IMR-90 (cell line): ENCODE results near the gene CEP290. TPM values are rescaled to one million over a fixed set of nuclear protein-coding genes. Genes with fewer than 3 reads are reported as not detected.
"Not testable (repeated sequence)": the region's sequence is repeated elsewhere in the genome, so short reads cannot be mapped to it uniquely, and the experiment has no call there.

ENCODE experiments used
- ATAC-seq: fragments of 200-7000 bp; cut with Tn5 transposase; 2 replicates; pipeline ENCODE4 v1.9.1; 2020; ENCODE audit warnings: low read depth, mild to moderate bottlenecking, moderate library complexity
- BruUV-seq: library from RNA; stranded (reverse); fragments of 400-500 nt; replicated peaks from 2 replicates; lab custom pipeline; 2021; lab: Mats Ljungman, UMichigan
- CTCF ChIA-PET: fragments of 300-600 bp; formaldehyde crosslinking; extraction: SDS; loops from one replicate; lab custom pipeline; 2021; ENCODE audit warnings: antibody characterized with exemption; lab: Yijun Ruan, JAX
- POLR2A ChIA-PET: fragments of 300-600 bp; sonication (Branson Sonifier 250); formaldehyde crosslinking; loops from one replicate; lab custom pipeline; 2022; ENCODE audit warnings: antibody characterized with exemption; ENCODE audit not compliant: unreplicated experiment; lab: Charles Lee
- DNase-seq: peaks from one replicate; pipeline ENCODE4 v3.0.0; 2013
- H2AFZ ChIP-seq: replicated peaks from 2 replicates; pipeline ENCODE3; 2013; ENCODE audit warnings: low read length, mild to moderate bottlenecking; ENCODE audit not compliant: poor library complexity
- H2AK5ac ChIP-seq: 2 replicates; pipeline ENCODE4 v1.6.1; 2013; ENCODE audit warnings: low read depth, low read length, inconsistent platforms
- H2AK9ac ChIP-seq: replicated peaks from 2 replicates; pipeline ENCODE3; 2013; ENCODE audit warnings: mild to moderate bottlenecking, low read depth, low read length, moderate library complexity; ENCODE audit not compliant: poor library complexity
- H2BK120ac ChIP-seq: 2 replicates; pipeline ENCODE4 v1.6.1; 2013; ENCODE audit warnings: low read depth, low read length, inconsistent platforms
- H2BK15ac ChIP-seq: 3 replicates; pipeline ENCODE4 v1.6.1; 2013; ENCODE audit warnings: low read depth, low read length, inconsistent platforms
- H2BK20ac ChIP-seq: 2 replicates; pipeline ENCODE4 v1.6.1; 2013; ENCODE audit warnings: low read depth, mild to moderate bottlenecking, inconsistent platforms, low read length, moderate library complexity
- H2BK5ac ChIP-seq: 2 replicates; pipeline ENCODE4 v1.6.1; 2013; ENCODE audit warnings: mild to moderate bottlenecking, low read depth, low read length, inconsistent platforms; ENCODE audit not compliant: poor library complexity, severe bottlenecking
- H3K14ac ChIP-seq: replicated peaks from 2 replicates; pipeline ENCODE4 v1.6.1; 2013; ENCODE audit warnings: low read depth, low read length, inconsistent platforms
- H3K18ac ChIP-seq: 2 replicates; pipeline ENCODE4 v1.6.1; 2013; ENCODE audit warnings: low read depth, low read length, control low read depth
- H3K23ac ChIP-seq: 2 replicates; pipeline ENCODE4 v1.6.1; 2013; ENCODE audit warnings: low read depth, low read length, inconsistent platforms
- H3K27ac ChIP-seq: 2 replicates; pipeline ENCODE4 v1.5.1; 2013; ENCODE audit warnings: mild to moderate bottlenecking, control low read depth, low read length; ENCODE audit not compliant: insufficient read depth
- H3K27me3 ChIP-seq: 2 replicates; pipeline ENCODE4 v1.6.1; 2013; ENCODE audit warnings: low read length; ENCODE audit not compliant: control insufficient read depth, insufficient read depth
- H3K36me3 ChIP-seq: 2 replicates; pipeline ENCODE4 v1.6.1; 2013; ENCODE audit warnings: low read length, mixed read lengths; ENCODE audit not compliant: control insufficient read depth, insufficient read depth
- H3K4ac ChIP-seq: 2 replicates; pipeline ENCODE4 v1.6.1; 2013; ENCODE audit warnings: low read depth, low read length, inconsistent platforms
- H3K4me1 ChIP-seq: 2 replicates; pipeline ENCODE4 v1.6.1; 2013; ENCODE audit warnings: low read length, mixed read lengths; ENCODE audit not compliant: control insufficient read depth, insufficient read depth
- H3K4me2 ChIP-seq: 2 replicates; pipeline ENCODE4 v1.6.1; 2013; ENCODE audit warnings: low read depth, mild to moderate bottlenecking, control low read depth, low read length, moderate library complexity
- H3K4me3 ChIP-seq: 2 replicates; pipeline ENCODE4 v1.5.1; 2013; ENCODE audit warnings: low read depth, mild to moderate bottlenecking, control low read depth, low read length, moderate library complexity; ENCODE audit not compliant: insufficient read depth
- H3K56ac ChIP-seq: 2 replicates; pipeline ENCODE4 v1.6.1; 2013; ENCODE audit warnings: low read length, inconsistent platforms; ENCODE audit not compliant: insufficient read depth; ENCODE audit errors: extremely low read depth
- H3K79me1 ChIP-seq, 2 experiments: 2 replicates each; pipeline ENCODE4 v1.6.1; 2013; ENCODE audit warnings: low read length in 2 of 2, inconsistent platforms in 1 of 2, low read depth in 1 of 2
- H3K9ac ChIP-seq: 2 replicates; pipeline ENCODE4 v1.6.1; 2013; ENCODE audit warnings: low read depth, low read length, control low read depth
- H3K9me1 ChIP-seq: 2 replicates; pipeline ENCODE4 v1.6.1; 2013; ENCODE audit warnings: low read length, inconsistent platforms; ENCODE audit not compliant: insufficient read depth
- H3K9me3 ChIP-seq: 2 replicates; pipeline ENCODE4 v1.6.1; 2013; ENCODE audit warnings: low read length; ENCODE audit not compliant: control insufficient read depth, insufficient read depth
- H4K20me1 ChIP-seq: 2 replicates; pipeline ENCODE4 v1.6.1; 2013; ENCODE audit warnings: low read length, inconsistent platforms; ENCODE audit not compliant: insufficient read depth
- H4K5ac ChIP-seq: 2 replicates; pipeline ENCODE4 v1.6.1; 2013; ENCODE audit warnings: mild to moderate bottlenecking, low read depth, low read length, control low read depth
- H4K8ac ChIP-seq, 2 experiments: 2 replicates each; pipeline ENCODE4 v1.6.1; 2013; ENCODE audit warnings: low read depth in 2 of 2, low read length in 2 of 2, control low read depth in 1 of 2, inconsistent platforms in 1 of 2
- H4K91ac ChIP-seq: 2 replicates; pipeline ENCODE4 v1.6.1; 2013; ENCODE audit warnings: low read depth, low read length, inconsistent platforms; ENCODE audit not compliant: insufficient read depth
- WGBS, 2 experiments: methylation state at CpG; one replicate each; pipeline versions ENCODE4 v1.1.5 to v1.1.7; 2013; ENCODE audit warnings: missing lambda C conversion rate in 2 of 2; ENCODE audit not compliant: insufficient read length in 1 of 2; ENCODE audit errors: extremely low coverage in 2 of 2; 5-methylcytosine and 5-hydroxymethylcytosine counted together
- dilution Hi-C: fragments of 300-500 bp; cut with HindIII; formaldehyde crosslinking; loops from one replicate; pipeline ENCODE4 v1.14.3; 2018; ENCODE audit warnings: low sequenced_read_pairs; ENCODE audit not compliant: unreplicated experiment
- in situ Hi-C: fragments of 300-500 bp; cut with MboI; formaldehyde crosslinking; loops from 3 replicates; pipeline ENCODE4 v1.14.3; 2019; ENCODE audit warnings: low sequenced_read_pairs, inconsistent platforms, mixed read lengths
- intact Hi-C: fragments of 100-400 bp; cut with micrococcal nuclease; formaldehyde crosslinking; loops from 2 replicates; pipeline ENCODE4 v1.10.0; 2022
- polyA plus RNA-seq, 3 experiments: library from polyadenylated mRNA; depleted of rRNA; stranded (reverse); fragments of >200 nt; gene quantifications; 2 replicates each; pipeline ENCODE4 v1.2.3, GENCODE V29; 2012; ENCODE audit warnings: low replicate concordance in 1 of 3
- total RNA-seq: library from RNA; depleted of rRNA; stranded (reverse); fragments of >200 nt; gene quantifications from 2 replicates; pipeline ENCODE4 v1.2.3, GENCODE V29; 2012

CEP290 gene
- total and polyA plus RNA-seq, 2 of the 4 experiments (the other 2 are of a cell fraction) = 4.3 to 7.9 TPM

GRCh38 chr12:88139711-88140110 lies 2.2 kb downstream of the CEP290 start:
- H3K4me1 ChIP-seq, POLR2A ChIA-PET, H3K56ac ChIP-seq, H3K9ac ChIP-seq, H4K20me1 ChIP-seq, H3K9me3 ChIP-seq, H3K14ac ChIP-seq, H3K27ac ChIP-seq, intact Hi-C loops, H2AK9ac ChIP-seq, H3K4ac ChIP-seq, H3K4me2 ChIP-seq, H3K9me1 ChIP-seq, ATAC-seq, BruUV-seq, H2BK120ac ChIP-seq, H4K5ac ChIP-seq, H2BK20ac ChIP-seq, dilution Hi-C loops, H3K36me3 ChIP-seq, H2BK5ac ChIP-seq, CTCF ChIA-PET, H4K8ac ChIP-seq, H2BK15ac ChIP-seq, H3K27me3 ChIP-seq, H3K4me3 ChIP-seq, DNase-seq, H4K91ac ChIP-seq, H2AFZ ChIP-seq, H2AK5ac ChIP-seq, H3K23ac ChIP-seq, H3K18ac ChIP-seq: not testable (repeated sequence)
- in situ Hi-C loops = loop anchor here (25.0 kb wide), 1 partner anchor 1373 kb away; the partner anchor contains the start of gene GALNT4
- WGBS, 2 experiments = 95% methylated on average over 4 of the region's 4 CpGs; no CpG with 5 or more reads in 1 of the 2 experiments
- peaks cover 19 to 29% of the 10 kb centered on the region in 2 experiments; a peak in 3 of 4 replicates for H3K79me1 ChIP-seq

GRCh38 chr12:88133181-88133580 lies 8.7 kb downstream of the CEP290 start:
- POLR2A ChIA-PET = not testable (repeated sequence)

More at GRCh38 chr12:88133181-88133580, 8.7 kb downstream of the CEP290 start:
- H3K79me1 ChIP-seq, H3K23ac ChIP-seq, H4K91ac ChIP-seq, H3K4me3 ChIP-seq, H3K4me1 ChIP-seq, H2BK120ac ChIP-seq, H3K9me3 ChIP-seq, H3K27me3 ChIP-seq, H4K20me1 ChIP-seq, dilution Hi-C loops, intact Hi-C loops, H3K14ac ChIP-seq, H3K18ac ChIP-seq, H2AK9ac ChIP-seq, DNase-seq, H2BK5ac ChIP-seq, H3K56ac ChIP-seq, H3K4ac ChIP-seq, H3K9ac ChIP-seq, H2AK5ac ChIP-seq, ATAC-seq, H4K5ac ChIP-seq, BruUV-seq, H4K8ac ChIP-seq, H2BK15ac ChIP-seq, H3K27ac ChIP-seq, H3K36me3 ChIP-seq, H2BK20ac ChIP-seq, H3K9me1 ChIP-seq, H3K4me2 ChIP-seq, H2AFZ ChIP-seq: not testable (repeated sequence)
- CTCF ChIA-PET = interaction anchor here (0.6 kb wide), 1 partner anchor 407 kb away, joined by 4 read pairs; no protein-coding TSS in a partner anchor
- WGBS, 2 experiments = no CpG with 5 or more reads among the region's 2 CpGs
- in situ Hi-C loops = loop anchor here (25.0 kb wide), 1 partner anchor 1379 kb away; the partner anchor contains the start of gene GALNT4
